Endodermal cell (in vitro differentiated cells): ENCODE measurements around the gene GALNT2. TPM values are rescaled to one million over a fixed set of nuclear protein-coding genes. Genes with fewer than 3 reads are reported as not detected.

Source experiments
- DNase-seq: peaks from one replicate; pipeline ENCODE4 v3.0.0-alpha.2; 2017
- H3K27ac ChIP-seq: 2 replicates; pipeline ENCODE4 v1.5.1; 2013; ENCODE audit warnings: mild to moderate bottlenecking, low read depth, low read length, moderate library complexity
- H3K27me3 ChIP-seq: 2 replicates; pipeline ENCODE4 v1.6.1; 2013; ENCODE audit warnings: mild to moderate bottlenecking, low read length, moderate library complexity; ENCODE audit not compliant: insufficient read depth, control insufficient read depth, poor library complexity, severe bottlenecking
- H3K36me3 ChIP-seq: 2 replicates; pipeline ENCODE4 v1.7.0; 2013; ENCODE audit warnings: mild to moderate bottlenecking, low read length, moderate library complexity; ENCODE audit not compliant: control insufficient read depth, insufficient read depth
- H3K4me1 ChIP-seq: one replicate; pipeline ENCODE4 v1.7.0; 2013; ENCODE audit warnings: low read length; ENCODE audit not compliant: control insufficient read depth, insufficient read depth
- H3K4me3 ChIP-seq: 2 replicates; pipeline ENCODE4 v1.5.1; 2013; ENCODE audit warnings: mild to moderate bottlenecking, low read length, moderate library complexity
- H3K9ac ChIP-seq: 2 replicates; pipeline ENCODE4 v1.6.1; 2013; ENCODE audit warnings: mild to moderate bottlenecking, low read length, moderate library complexity; ENCODE audit not compliant: poor library complexity, severe bottlenecking; ENCODE audit errors: extremely low read depth
- H3K9me3 ChIP-seq: 2 replicates; pipeline ENCODE4 v1.6.1; 2013; ENCODE audit warnings: mild to moderate bottlenecking, low read length, moderate library complexity; ENCODE audit not compliant: control insufficient read depth
- H3K27ac Mint-ChIP-seq: 2 replicates; pipeline ENCODE4 v1.8.0; 2020; ENCODE audit warnings: mixed read lengths
- H3K27me3 Mint-ChIP-seq: 2 replicates; pipeline ENCODE4 v1.8.0; 2021; ENCODE audit warnings: mild to moderate bottlenecking, mixed read lengths; ENCODE audit not compliant: insufficient read depth
- H3K36me3 Mint-ChIP-seq: 2 replicates; pipeline ENCODE4 v1.8.0; 2020; ENCODE audit warnings: low read depth, mixed read lengths
- H3K4me1 Mint-ChIP-seq: 2 replicates; pipeline ENCODE4 v1.8.0; 2020; ENCODE audit warnings: mixed read lengths
- H3K4me3 Mint-ChIP-seq: 2 replicates; pipeline ENCODE4 v1.8.0; 2020; ENCODE audit warnings: mild to moderate bottlenecking, moderate library complexity, mixed read lengths
- H3K9me3 Mint-ChIP-seq: 2 replicates; pipeline ENCODE4 v1.8.0; 2020; ENCODE audit warnings: mild to moderate bottlenecking, mixed read lengths
- WGBS, 2 experiments: methylation state at CpG; one replicate each; pipeline versions ENCODE4 v1.1.5 to v1.1.7; 2013; ENCODE audit warnings: missing lambda C conversion rate in 2 of 2, mixed read lengths in 1 of 2; ENCODE audit not compliant: insufficient coverage in 1 of 2, insufficient read length in 1 of 2; 5-methylcytosine and 5-hydroxymethylcytosine counted together
- total RNA-seq, 2 donors: library from RNA; stranded (reverse); fragmentation: NEBNext Ultra II Directional in 1 of 2; extraction: Animal tissue kit (Norgen Biotek cat#: 25700) in 1 of 2; gene quantifications; 2 replicates in 1 of 2; 3 replicates in 1 of 2; pipeline ENCODE4 v1.2.1, GENCODE V29; 2021
- TF ChIP-seq, protein P1 (sequence below): fragments of 200-600 bp; sonication (generic); conservative IDR thresholded peaks from 2 replicates; pipeline ENCODE4 v1.5.0; 2021; ENCODE audit warnings: antibody characterized with exemption, mild to moderate bottlenecking

GALNT2 gene
- total RNA-seq, 2 donors from 2014 or later: 41.6 to 63.5 TPM

DNA sequence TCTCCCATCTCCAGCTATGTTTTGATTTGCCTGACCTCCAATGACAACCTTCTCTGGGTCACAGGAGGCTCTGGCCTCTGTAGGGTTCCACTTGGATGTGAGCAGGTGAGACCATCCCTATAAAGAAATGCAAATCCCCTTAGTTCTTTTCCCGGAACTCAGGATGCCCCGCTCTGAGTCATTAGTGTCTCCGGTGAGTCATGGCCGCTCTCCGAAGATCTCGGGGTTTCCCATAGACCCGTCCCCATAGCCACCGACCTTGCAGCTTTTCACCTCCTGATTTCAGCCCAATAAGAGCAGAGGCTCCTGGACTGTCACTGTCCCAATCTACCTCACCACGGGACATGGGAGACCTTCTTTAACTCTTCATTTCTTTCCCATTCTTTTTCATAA lies 260.9 kb downstream of the GALNT2 start:
- DNase-seq: peak; percentile 82
- Histone ChIP-seq H3K27me3 (no peaks in the 10 kb centered on the region), H3K9me3 (no peaks in the 10 kb centered on the region), H3K36me3 (no peaks in the 10 kb centered on the region), H3K27ac (no peak overlapping the region), H3K4me3 (no peak overlapping the region), H3K9ac (no peak overlapping the region), H3K4me1 (no peaks in the 10 kb centered on the region)
- Mint-ChIP-seq H3K4me3 (no peak overlapping the region), H3K27me3 (no peaks in the 10 kb centered on the region), H3K4me1 (peaks cover 3% of the 10 kb centered on the region), H3K9me3 (no peaks in the 10 kb centered on the region), H3K36me3 (peaks cover under 1% of the 10 kb centered on the region), H3K27ac (no peak overlapping the region)
- 73 to 84% methylated on average over 8 to 9 of the region's 9 CpGs for WGBS, 2 experiments
- TF ChIP-seq, protein P1, sequence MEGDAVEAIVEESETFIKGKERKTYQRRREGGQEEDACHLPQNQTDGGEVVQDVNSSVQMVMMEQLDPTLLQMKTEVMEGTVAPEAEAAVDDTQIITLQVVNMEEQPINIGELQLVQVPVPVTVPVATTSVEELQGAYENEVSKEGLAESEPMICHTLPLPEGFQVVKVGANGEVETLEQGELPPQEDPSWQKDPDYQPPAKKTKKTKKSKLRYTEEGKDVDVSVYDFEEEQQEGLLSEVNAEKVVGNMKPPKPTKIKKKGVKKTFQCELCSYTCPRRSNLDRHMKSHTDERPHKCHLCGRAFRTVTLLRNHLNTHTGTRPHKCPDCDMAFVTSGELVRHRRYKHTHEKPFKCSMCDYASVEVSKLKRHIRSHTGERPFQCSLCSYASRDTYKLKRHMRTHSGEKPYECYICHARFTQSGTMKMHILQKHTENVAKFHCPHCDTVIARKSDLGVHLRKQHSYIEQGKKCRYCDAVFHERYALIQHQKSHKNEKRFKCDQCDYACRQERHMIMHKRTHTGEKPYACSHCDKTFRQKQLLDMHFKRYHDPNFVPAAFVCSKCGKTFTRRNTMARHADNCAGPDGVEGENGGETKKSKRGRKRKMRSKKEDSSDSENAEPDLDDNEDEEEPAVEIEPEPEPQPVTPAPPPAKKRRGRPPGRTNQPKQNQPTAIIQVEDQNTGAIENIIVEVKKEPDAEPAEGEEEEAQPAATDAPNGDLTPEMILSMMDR: no peak

DNA sequence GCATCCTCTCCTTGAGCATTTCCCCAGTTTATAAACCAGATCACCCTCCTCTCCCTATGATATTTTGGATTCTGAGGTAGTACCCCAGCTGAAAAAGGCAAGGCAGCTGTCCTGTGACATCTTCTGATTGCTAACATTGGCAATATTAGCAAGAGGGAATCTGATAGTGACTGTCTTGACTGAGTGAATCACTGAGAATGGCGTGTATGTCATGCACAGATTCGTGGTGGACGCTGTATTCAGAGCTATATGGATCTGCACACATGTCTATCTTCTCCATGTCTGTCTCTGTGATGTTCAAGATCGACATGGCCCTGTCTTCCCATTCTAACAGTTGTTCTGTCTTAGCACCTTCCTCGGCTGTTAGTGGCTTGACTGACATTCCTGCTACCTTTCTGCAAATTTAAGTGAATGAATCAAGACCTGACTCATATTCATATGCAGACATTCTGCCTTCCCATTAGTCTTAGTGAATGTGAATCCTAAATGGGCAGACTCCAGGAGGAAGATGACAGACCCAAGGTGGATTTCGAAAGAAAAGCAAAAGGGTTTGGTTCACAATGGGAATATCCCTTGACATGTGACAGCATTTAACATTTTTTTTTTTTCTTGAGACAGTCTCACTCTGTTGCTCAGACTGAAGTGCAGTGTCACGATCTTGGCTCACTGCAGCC lies 261.4 kb downstream of the GALNT2 start:
- no peaks in the 10 kb centered on the region for H3K27me3 ChIP-seq
- Mint-ChIP-seq H3K4me1 (peaks cover 3% of the 10 kb centered on the region), H3K9me3 (no peaks in the 10 kb centered on the region), H3K27me3 (no peaks in the 10 kb centered on the region), H3K36me3 (no peaks in the 10 kb centered on the region), H3K4me3 (no peak overlapping the region), H3K27ac (no peak overlapping the region)
- WGBS, 2 experiments: 85 to 86% methylated on average over 7 of the region's 7 CpGs
- no peaks in the 10 kb centered on the region for H3K36me3 ChIP-seq
- H3K4me1 ChIP-seq: no peaks in the 10 kb centered on the region
- H3K4me3 ChIP-seq: no peak overlapping the region
- no peaks in the 10 kb centered on the region for H3K9me3 ChIP-seq
- H3K27ac ChIP-seq: no peak overlapping the region
- TF ChIP-seq, protein P1: no peak
- H3K9ac ChIP-seq: no peak overlapping the region
- no peak for DNase-seq

DNA sequence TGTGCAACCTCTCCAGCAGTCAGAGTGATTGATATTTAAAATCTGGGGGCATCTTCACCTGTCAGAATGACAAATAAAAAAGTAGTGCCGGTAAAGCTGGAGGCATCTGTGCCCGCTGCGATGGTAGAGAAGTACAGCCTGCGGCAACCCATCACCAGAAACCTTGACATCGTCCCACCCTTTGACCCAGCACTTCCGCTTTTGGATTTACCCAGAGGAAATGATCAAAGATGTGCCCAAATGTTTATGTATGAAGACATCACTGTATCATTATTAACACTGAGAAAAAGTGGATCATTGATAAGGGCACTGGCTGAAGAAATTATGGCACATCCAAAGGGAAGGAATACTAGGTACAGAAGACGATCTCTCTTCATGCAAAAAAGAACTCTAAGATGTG lies 263.1 kb downstream of the GALNT2 start:
- no peaks in the 10 kb centered on the region for H3K36me3 Mint-ChIP-seq
- no peak overlapping the region for H3K9ac ChIP-seq
- no peak for DNase-seq
- no peaks in the 10 kb centered on the region for H3K9me3 ChIP-seq
- H3K27me3 Mint-ChIP-seq: no peaks in the 10 kb centered on the region
- no peaks in the 10 kb centered on the region for H3K36me3 ChIP-seq
- no peak overlapping the region for H3K27ac Mint-ChIP-seq
- 89 to 96% methylated on average over 3 to 7 of the region's 7 CpGs for WGBS, 2 experiments
- no peaks in the 10 kb centered on the region for H3K9me3 Mint-ChIP-seq
- H3K4me3 Mint-ChIP-seq: no peak overlapping the region
- H3K4me1 ChIP-seq: no peaks in the 10 kb centered on the region
- TF ChIP-seq, protein P1: no peak
- no peak overlapping the region for H3K27ac ChIP-seq
- H3K27me3 ChIP-seq: no peaks in the 10 kb centered on the region
- no peak overlapping the region for H3K4me3 ChIP-seq
- peaks cover 3% of the 10 kb centered on the region for H3K4me1 Mint-ChIP-seq
